ENCODE data around the gene TMOD4.

TMOD4 gene

GRCh38 chr1:151175041-151175741 lies 590 bp downstream of the TMOD4 start:
- no peaks in the 10 kb centered on the region for H3K9me3 ChIP-seq (ENCODE audit: control insufficient read depth, insufficient read depth, low read length)
- no peaks in the 10 kb centered on the region for H3K27me3 ChIP-seq (ENCODE audit: control insufficient read depth, insufficient read depth, low read length)
- peaks cover 68% of the 10 kb centered on the region for H3K36me3 ChIP-seq (ENCODE audit: control insufficient read depth, insufficient read depth, low read length)
- no peak overlapping the region for H3K27ac ChIP-seq (ENCODE audit: low read depth, low read length)
- H3K4me1 ChIP-seq (ENCODE audit: control insufficient read depth, insufficient read depth, low read length): no peaks in the 10 kb centered on the region
- no peak overlapping the region for H3K4me3 ChIP-seq (ENCODE audit: low read depth, low read length)
- no peak overlapping the region for H3K9ac ChIP-seq (ENCODE audit: low read depth, low read length)

- no peak overlapping the region for H3K4me3 ChIP-seq (ENCODE audit: low read depth, low read length)
- H3K36me3 ChIP-seq (ENCODE audit: control insufficient read depth, insufficient read depth, low read length): peaks cover 51% of the 10 kb centered on the region
- no peak overlapping the region for H3K9ac ChIP-seq (ENCODE audit: low read depth, low read length)
Observed at GRCh38 chr1:151171190-151171589, 4.6 kb downstream of the TMOD4 start.

GRCh38 chr1:151167116-151167515 lies 8.7 kb downstream of the TMOD4 start:
- Histone ChIP-seq H3K27ac (ENCODE audit: low read depth, low read length) (no peak overlapping the region), H3K9me3 (ENCODE audit: control insufficient read depth, insufficient read depth, low read length) (no peaks in the 10 kb centered on the region), H3K4me3 (ENCODE audit: low read depth, low read length) (peak overlapping the region; percentile 98), H3K9ac (ENCODE audit: low read depth, low read length) (no peak overlapping the region), H3K4me1 (ENCODE audit: control insufficient read depth, insufficient read depth, low read length) (peaks cover 10% of the 10 kb centered on the region; the same call in 1 of the 2 replicates), H3K36me3 (ENCODE audit: control insufficient read depth, insufficient read depth, low read length) (peaks cover 28% of the 10 kb centered on the region), H3K27me3 (ENCODE audit: control insufficient read depth, insufficient read depth, low read length) (no peaks in the 10 kb centered on the region)

More at GRCh38 chr1:151171190-151171589, 4.6 kb downstream of the TMOD4 start:
- peaks cover 3% of the 10 kb centered on the region; the same call in 1 of the 2 replicates for H3K4me1 ChIP-seq (ENCODE audit: control insufficient read depth, insufficient read depth, low read length)
- H3K27ac ChIP-seq (ENCODE audit: low read depth, low read length): no peak overlapping the region
- no peaks in the 10 kb centered on the region for H3K9me3 ChIP-seq (ENCODE audit: control insufficient read depth, insufficient read depth, low read length)
- no peaks in the 10 kb centered on the region for H3K27me3 ChIP-seq (ENCODE audit: control insufficient read depth, insufficient read depth, low read length)

GRCh38 chr1:151166505-151166956 lies 9.2 kb downstream of the TMOD4 start:
- H3K4me3 ChIP-seq (ENCODE audit: low read depth, low read length): peak overlapping the region; percentile 98
- H3K27me3 ChIP-seq (ENCODE audit: control insufficient read depth, insufficient read depth, low read length): no peaks in the 10 kb centered on the region
- peak overlapping the region; percentile 78 for H3K9ac ChIP-seq (ENCODE audit: low read depth, low read length)
- peaks cover 10% of the 10 kb centered on the region; the same call in 1 of the 2 replicates for H3K4me1 ChIP-seq (ENCODE audit: control insufficient read depth, insufficient read depth, low read length)
- H3K9me3 ChIP-seq (ENCODE audit: control insufficient read depth, insufficient read depth, low read length): no peaks in the 10 kb centered on the region
- H3K36me3 ChIP-seq (ENCODE audit: control insufficient read depth, insufficient read depth, low read length): peaks cover 32% of the 10 kb centered on the region
- peak overlapping the region; percentile 77 for H3K27ac ChIP-seq (ENCODE audit: low read depth, low read length)

- Histone ChIP-seq H3K9me3 (ENCODE audit: control insufficient read depth, insufficient read depth, low read length) (no peaks in the 10 kb centered on the region), H3K36me3 (ENCODE audit: control insufficient read depth, insufficient read depth, low read length) (peaks cover 33% of the 10 kb centered on the region), H3K27me3 (ENCODE audit: control insufficient read depth, insufficient read depth, low read length) (no peaks in the 10 kb centered on the region), H3K4me3 (ENCODE audit: low read depth, low read length) (peak within 1 kb of the TSS; percentile 98), H3K4me1 (ENCODE audit: control insufficient read depth, insufficient read depth, low read length) (peaks cover 10% of the 10 kb centered on the region; the same call in 1 of the 2 replicates), H3K27ac (ENCODE audit: low read depth, low read length) (peak within 1 kb of the TSS; percentile 91), H3K9ac (ENCODE audit: low read depth, low read length) (peak within 1 kb of the TSS; percentile 78)
Observed at GRCh38 chr1:151165738-151166504, 9.9 kb downstream of the TMOD4 start, which contains the start of the genes LYSMD1 and SCNM1. Gene LYSMD1 (minus strand): TSS chr1:151165902. CDS start chr1:151165258, 644 bp downstream. Gene SCNM1 (plus strand): TSS chr1:151166144. CDS start chr1:151166153, 9 bp downstream.

- Histone ChIP-seq H3K36me3 (ENCODE audit: control insufficient read depth, insufficient read depth, low read length) (peaks cover 35% of the 10 kb centered on the region), H3K4me1 (ENCODE audit: control insufficient read depth, insufficient read depth, low read length) (peaks cover 10% of the 10 kb centered on the region; the same call in 1 of the 2 replicates), H3K27me3 (ENCODE audit: control insufficient read depth, insufficient read depth, low read length) (no peaks in the 10 kb centered on the region), H3K4me3 (ENCODE audit: low read depth, low read length) (peak overlapping the region; percentile 98), H3K9me3 (ENCODE audit: control insufficient read depth, insufficient read depth, low read length) (no peaks in the 10 kb centered on the region), H3K9ac (ENCODE audit: low read depth, low read length) (peak overlapping the region; percentile 52), H3K27ac (ENCODE audit: low read depth, low read length) (peak overlapping the region; percentile 91)
Observed at GRCh38 chr1:151165281-151165737, 10.5 kb downstream of the TMOD4 start.

GRCh38 chr1:151164732-151165280 lies 11.0 kb downstream of the TMOD4 start:
- H3K27ac ChIP-seq (ENCODE audit: low read depth, low read length): peak overlapping the region; percentile 91
- no peak overlapping the region for H3K9ac ChIP-seq (ENCODE audit: low read depth, low read length)
- H3K9me3 ChIP-seq (ENCODE audit: control insufficient read depth, insufficient read depth, low read length): no peaks in the 10 kb centered on the region
- peaks cover 10% of the 10 kb centered on the region; the same call in 1 of the 2 replicates for H3K4me1 ChIP-seq (ENCODE audit: control insufficient read depth, insufficient read depth, low read length)
- peak overlapping the region; percentile 98 for H3K4me3 ChIP-seq (ENCODE audit: low read depth, low read length)
- H3K36me3 ChIP-seq (ENCODE audit: control insufficient read depth, insufficient read depth, low read length): peaks cover 37% of the 10 kb centered on the region
- H3K27me3 ChIP-seq (ENCODE audit: control insufficient read depth, insufficient read depth, low read length): no peaks in the 10 kb centered on the region

- peaks cover 31% of the 10 kb centered on the region for H3K36me3 ChIP-seq (ENCODE audit: control insufficient read depth, insufficient read depth, low read length)
- H3K4me3 ChIP-seq (ENCODE audit: low read depth, low read length): no peak overlapping the region
- H3K27ac ChIP-seq (ENCODE audit: low read depth, low read length): no peak overlapping the region
Observed at GRCh38 chr1:151159373-151159772, 16.4 kb downstream of the TMOD4 start.

GRCh38 chr1:151158751-151159251 lies 17.0 kb downstream of the TMOD4 start:
- no peaks in the 10 kb centered on the region for H3K27me3 ChIP-seq (ENCODE audit: control insufficient read depth, insufficient read depth, low read length)
- H3K4me3 ChIP-seq (ENCODE audit: low read depth, low read length): no peak overlapping the region
- no peaks in the 10 kb centered on the region for H3K9me3 ChIP-seq (ENCODE audit: control insufficient read depth, insufficient read depth, low read length)
- H3K36me3 ChIP-seq (ENCODE audit: control insufficient read depth, insufficient read depth, low read length): peaks cover 31% of the 10 kb centered on the region
- H3K4me1 ChIP-seq (ENCODE audit: control insufficient read depth, insufficient read depth, low read length): peaks cover 4% of the 10 kb centered on the region; the same call in 1 of the 2 replicates
- H3K27ac ChIP-seq (ENCODE audit: low read depth, low read length): no peak overlapping the region
- no peak overlapping the region for H3K9ac ChIP-seq (ENCODE audit: low read depth, low read length)

More at GRCh38 chr1:151159373-151159772, 16.4 kb downstream of the TMOD4 start:
- Histone ChIP-seq H3K27me3 (ENCODE audit: control insufficient read depth, insufficient read depth, low read length) (no peaks in the 10 kb centered on the region), H3K9me3 (ENCODE audit: control insufficient read depth, insufficient read depth, low read length) (no peaks in the 10 kb centered on the region), H3K4me1 (ENCODE audit: control insufficient read depth, insufficient read depth, low read length) (peaks cover 5% of the 10 kb centered on the region; the same call in 1 of the 2 replicates), H3K9ac (ENCODE audit: low read depth, low read length) (no peak overlapping the region)

- peaks cover 4% of the 10 kb centered on the region; the same call in 1 of the 2 replicates for H3K4me1 ChIP-seq (ENCODE audit: control insufficient read depth, insufficient read depth, low read length)
- no peak overlapping the region for H3K9ac ChIP-seq (ENCODE audit: low read depth, low read length)
- H3K36me3 ChIP-seq (ENCODE audit: control insufficient read depth, insufficient read depth, low read length): peaks cover 31% of the 10 kb centered on the region
- no peaks in the 10 kb centered on the region for H3K27me3 ChIP-seq (ENCODE audit: control insufficient read depth, insufficient read depth, low read length)
- H3K9me3 ChIP-seq (ENCODE audit: control insufficient read depth, insufficient read depth, low read length): no peaks in the 10 kb centered on the region
- H3K27ac ChIP-seq (ENCODE audit: low read depth, low read length): no peak overlapping the region
- H3K4me3 ChIP-seq (ENCODE audit: low read depth, low read length): no peak overlapping the region
Observed at GRCh38 chr1:151158326-151158725, 17.5 kb downstream of the TMOD4 start.

Data from HUES48 (cell line).